Endodermal cell (in vitro differentiated cells): ENCODE results near the gene ACTR6. TPM values are rescaled to one million over a fixed set of nuclear protein-coding genes. Genes with fewer than 3 reads are reported as not detected.

ENCODE experiments used
- DNase-seq: peaks from one replicate; pipeline ENCODE4 v3.0.0-alpha.2; 2017
- H3K27ac ChIP-seq: 2 replicates; pipeline ENCODE4 v1.5.1; 2013; ENCODE audit warnings: mild to moderate bottlenecking, low read depth, low read length, moderate library complexity
- H3K27me3 ChIP-seq: 2 replicates; pipeline ENCODE4 v1.6.1; 2013; ENCODE audit warnings: mild to moderate bottlenecking, low read length, moderate library complexity; ENCODE audit not compliant: insufficient read depth, control insufficient read depth, poor library complexity, severe bottlenecking
- H3K36me3 ChIP-seq: 2 replicates; pipeline ENCODE4 v1.7.0; 2013; ENCODE audit warnings: mild to moderate bottlenecking, low read length, moderate library complexity; ENCODE audit not compliant: control insufficient read depth, insufficient read depth
- H3K4me1 ChIP-seq: one replicate; pipeline ENCODE4 v1.7.0; 2013; ENCODE audit warnings: low read length; ENCODE audit not compliant: control insufficient read depth, insufficient read depth
- H3K4me3 ChIP-seq: 2 replicates; pipeline ENCODE4 v1.5.1; 2013; ENCODE audit warnings: mild to moderate bottlenecking, low read length, moderate library complexity
- H3K9ac ChIP-seq: 2 replicates; pipeline ENCODE4 v1.6.1; 2013; ENCODE audit warnings: mild to moderate bottlenecking, low read length, moderate library complexity; ENCODE audit not compliant: poor library complexity, severe bottlenecking; ENCODE audit errors: extremely low read depth
- H3K9me3 ChIP-seq: 2 replicates; pipeline ENCODE4 v1.6.1; 2013; ENCODE audit warnings: mild to moderate bottlenecking, low read length, moderate library complexity; ENCODE audit not compliant: control insufficient read depth
- H3K27ac Mint-ChIP-seq: 2 replicates; pipeline ENCODE4 v1.8.0; 2020; ENCODE audit warnings: mixed read lengths
- H3K27me3 Mint-ChIP-seq: 2 replicates; pipeline ENCODE4 v1.8.0; 2021; ENCODE audit warnings: mild to moderate bottlenecking, mixed read lengths; ENCODE audit not compliant: insufficient read depth
- H3K36me3 Mint-ChIP-seq: 2 replicates; pipeline ENCODE4 v1.8.0; 2020; ENCODE audit warnings: low read depth, mixed read lengths
- H3K4me1 Mint-ChIP-seq: 2 replicates; pipeline ENCODE4 v1.8.0; 2020; ENCODE audit warnings: mixed read lengths
- H3K4me3 Mint-ChIP-seq: 2 replicates; pipeline ENCODE4 v1.8.0; 2020; ENCODE audit warnings: mild to moderate bottlenecking, moderate library complexity, mixed read lengths
- H3K9me3 Mint-ChIP-seq: 2 replicates; pipeline ENCODE4 v1.8.0; 2020; ENCODE audit warnings: mild to moderate bottlenecking, mixed read lengths
- WGBS, 2 experiments: methylation state at CpG; one replicate each; pipeline versions ENCODE4 v1.1.5 to v1.1.7; 2013; ENCODE audit warnings: missing lambda C conversion rate in 2 of 2, mixed read lengths in 1 of 2; ENCODE audit not compliant: insufficient coverage in 1 of 2, insufficient read length in 1 of 2; 5-methylcytosine and 5-hydroxymethylcytosine counted together
- total RNA-seq, 2 donors: library from RNA; stranded (reverse); fragmentation: NEBNext Ultra II Directional in 1 of 2; extraction: Animal tissue kit (Norgen Biotek cat#: 25700) in 1 of 2; gene quantifications; 2 replicates in 1 of 2; 3 replicates in 1 of 2; pipeline ENCODE4 v1.2.1, GENCODE V29; 2021
- TF ChIP-seq, protein P1 (sequence below): fragments of 200-600 bp; sonication (generic); conservative IDR thresholded peaks from 2 replicates; pipeline ENCODE4 v1.5.0; 2021; ENCODE audit warnings: antibody characterized with exemption, mild to moderate bottlenecking

ACTR6 gene
- total RNA-seq, 2 donors from 2014 or later = 39.4 to 47.8 TPM

DNA sequence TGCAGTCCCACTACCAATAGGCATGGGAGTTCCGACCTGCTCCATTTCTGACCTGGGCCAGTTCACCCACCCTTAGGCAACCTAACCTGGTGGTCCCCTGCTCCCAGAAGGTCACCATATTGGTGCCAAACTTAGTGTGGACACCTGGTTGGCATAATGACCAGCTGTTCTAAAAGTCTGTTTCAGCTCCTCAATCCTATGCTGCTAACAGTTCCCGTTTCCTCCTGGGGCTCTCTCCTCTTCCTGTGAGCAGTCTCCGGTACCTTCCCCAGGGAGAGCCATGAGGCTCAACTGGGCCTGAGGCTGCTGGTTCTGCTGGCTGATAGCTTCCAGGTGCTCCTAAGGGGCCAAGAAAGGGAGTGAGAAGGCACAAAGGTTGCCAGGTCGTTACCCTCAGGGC lies 42.1 kb upstream of the ACTR6 start:
- peaks cover 5% of the 10 kb centered on the region for H3K4me1 ChIP-seq
- Mint-ChIP-seq H3K36me3 (peaks cover 36% of the 10 kb centered on the region), H3K9me3 (peaks cover 39% of the 10 kb centered on the region), H3K4me1 (peaks cover under 1% of the 10 kb centered on the region), H3K4me3 (no peak overlapping the region), H3K27me3 (no peaks in the 10 kb centered on the region), H3K27ac (no peak overlapping the region)
- no peaks in the 10 kb centered on the region for H3K27me3 ChIP-seq
- H3K27ac ChIP-seq = no peak overlapping the region
- peak overlapping the region; percentile 81 for H3K4me3 ChIP-seq
- TF ChIP-seq, protein P1, sequence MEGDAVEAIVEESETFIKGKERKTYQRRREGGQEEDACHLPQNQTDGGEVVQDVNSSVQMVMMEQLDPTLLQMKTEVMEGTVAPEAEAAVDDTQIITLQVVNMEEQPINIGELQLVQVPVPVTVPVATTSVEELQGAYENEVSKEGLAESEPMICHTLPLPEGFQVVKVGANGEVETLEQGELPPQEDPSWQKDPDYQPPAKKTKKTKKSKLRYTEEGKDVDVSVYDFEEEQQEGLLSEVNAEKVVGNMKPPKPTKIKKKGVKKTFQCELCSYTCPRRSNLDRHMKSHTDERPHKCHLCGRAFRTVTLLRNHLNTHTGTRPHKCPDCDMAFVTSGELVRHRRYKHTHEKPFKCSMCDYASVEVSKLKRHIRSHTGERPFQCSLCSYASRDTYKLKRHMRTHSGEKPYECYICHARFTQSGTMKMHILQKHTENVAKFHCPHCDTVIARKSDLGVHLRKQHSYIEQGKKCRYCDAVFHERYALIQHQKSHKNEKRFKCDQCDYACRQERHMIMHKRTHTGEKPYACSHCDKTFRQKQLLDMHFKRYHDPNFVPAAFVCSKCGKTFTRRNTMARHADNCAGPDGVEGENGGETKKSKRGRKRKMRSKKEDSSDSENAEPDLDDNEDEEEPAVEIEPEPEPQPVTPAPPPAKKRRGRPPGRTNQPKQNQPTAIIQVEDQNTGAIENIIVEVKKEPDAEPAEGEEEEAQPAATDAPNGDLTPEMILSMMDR = no peak
- no peak for DNase-seq
- H3K36me3 ChIP-seq = peaks cover 22% of the 10 kb centered on the region
- no peak overlapping the region for H3K9ac ChIP-seq
- peaks cover 70% of the 10 kb centered on the region for H3K9me3 ChIP-seq
- WGBS, 2 experiments = 91 to 100% methylated on average over 1 to 4 of the region's 4 CpGs

DNA sequence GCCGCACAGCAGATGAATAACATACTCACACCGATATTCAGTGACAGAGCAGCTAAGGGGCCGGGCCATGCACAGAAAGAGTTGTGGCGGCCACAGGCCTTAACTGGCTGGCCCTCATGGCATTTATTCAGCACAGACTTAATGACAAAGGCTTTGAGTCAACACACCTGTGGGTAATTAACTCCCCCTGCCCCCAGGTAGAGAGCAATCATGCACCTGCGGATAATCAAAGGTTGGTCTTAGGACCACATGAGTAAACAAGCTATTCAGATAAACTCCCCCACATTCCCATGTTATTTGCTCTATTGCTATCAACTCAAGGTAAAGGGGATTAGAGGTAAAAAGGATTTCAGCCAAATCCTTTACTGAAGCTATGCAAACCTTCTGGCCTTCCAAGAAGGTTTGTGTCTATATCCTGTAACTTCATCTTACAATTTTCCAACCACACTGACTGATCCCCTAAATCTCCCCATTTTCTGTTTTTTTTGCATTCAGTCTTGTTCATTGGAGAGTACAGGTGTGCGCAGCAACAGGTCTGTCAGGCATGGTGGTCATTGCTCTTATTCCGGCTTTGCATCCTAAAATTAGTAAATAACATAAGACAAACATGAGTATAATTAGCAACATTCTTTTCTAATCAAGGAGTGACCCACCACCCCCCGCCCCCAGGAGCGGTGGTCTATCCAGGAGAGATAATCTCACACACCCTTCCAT lies 41.1 kb upstream of the ACTR6 start:
- TF ChIP-seq, protein P1 = no peak
- Histone ChIP-seq H3K36me3 (peaks cover 22% of the 10 kb centered on the region), H3K9ac (no peak overlapping the region), H3K27ac (no peak overlapping the region), H3K4me1 (peaks cover 5% of the 10 kb centered on the region), H3K4me3 (peak overlapping the region; percentile 81), H3K9me3 (peaks cover 79% of the 10 kb centered on the region), H3K27me3 (no peaks in the 10 kb centered on the region)
- no peak for DNase-seq
- WGBS, 2 experiments = 88 to 96% methylated on average over 4 to 7 of the region's 9 CpGs
- H3K9me3 Mint-ChIP-seq = peaks cover 42% of the 10 kb centered on the region
- peaks cover 7% of the 10 kb centered on the region for H3K4me1 Mint-ChIP-seq
- H3K36me3 Mint-ChIP-seq = peaks cover 38% of the 10 kb centered on the region
- H3K27ac Mint-ChIP-seq = no peak overlapping the region
- H3K27me3 Mint-ChIP-seq = no peaks in the 10 kb centered on the region
- H3K4me3 Mint-ChIP-seq = no peak overlapping the region

DNA sequence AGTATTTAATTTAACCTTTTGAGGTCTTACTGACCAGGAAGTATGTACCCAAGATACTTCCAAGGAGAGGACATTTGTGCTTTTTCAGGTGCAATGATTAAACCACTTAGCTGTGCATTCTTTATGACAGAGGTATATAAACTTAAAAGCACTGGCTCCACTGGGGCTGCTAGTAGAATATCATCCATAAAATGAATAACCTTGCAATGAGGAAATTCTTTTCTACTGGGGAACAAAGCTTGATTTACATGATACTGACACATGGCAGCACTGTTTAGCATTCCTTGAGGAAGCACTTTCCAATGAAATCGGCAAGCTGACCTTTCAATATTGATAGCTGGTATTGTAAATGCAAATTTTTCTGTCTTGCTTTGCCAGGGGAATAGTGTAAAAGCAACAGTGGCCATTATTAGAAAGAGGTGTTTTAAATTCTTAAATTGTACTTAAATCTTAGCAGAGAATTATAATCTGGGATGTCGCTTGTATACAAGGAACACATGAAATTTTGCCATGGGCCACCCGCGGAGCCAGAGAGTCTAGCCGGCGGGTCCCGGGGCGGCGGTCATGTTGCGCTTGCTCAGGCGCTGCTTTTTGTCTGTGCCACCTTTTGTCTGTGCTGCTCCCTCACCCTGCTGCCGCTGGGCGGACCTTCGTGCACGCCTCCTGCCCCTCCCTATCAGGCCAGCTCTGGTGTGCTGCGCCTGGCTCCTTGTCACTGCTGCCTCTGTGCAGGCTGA lies 37.0 kb upstream of the ACTR6 start:
- WGBS, 2 experiments = 22 to 26% methylated on average over 11 to 16 of the region's 16 CpGs
- Mint-ChIP-seq H3K4me3 (peak overlapping the region; percentile 53), H3K9me3 (peaks cover 37% of the 10 kb centered on the region), H3K27me3 (no peaks in the 10 kb centered on the region), H3K4me1 (peaks cover 7% of the 10 kb centered on the region), H3K27ac (peak overlapping the region; percentile 86), H3K36me3 (peaks cover 51% of the 10 kb centered on the region)
- H3K27ac ChIP-seq = peak overlapping the region; percentile 27
- peak; percentile 97 for DNase-seq
- peaks cover 21% of the 10 kb centered on the region for H3K36me3 ChIP-seq
- peaks cover 70% of the 10 kb centered on the region for H3K9me3 ChIP-seq
- H3K4me1 ChIP-seq = peaks cover 5% of the 10 kb centered on the region
- peak overlapping the region; percentile 47 for H3K4me3 ChIP-seq
- H3K27me3 ChIP-seq = no peaks in the 10 kb centered on the region
- no peak overlapping the region for H3K9ac ChIP-seq
- TF ChIP-seq, protein P1 = peak; percentile 51
